Stimulated activated CD4-positive, alpha-beta T cell treated with anti-CD3 and anti-CD28 coated beads, Interleukin-15, amount 100 ng/mL, for 1 hour (primary cell): ENCODE results near the gene LYPD8.

Experiments used
- DNase-seq, 2 donors: peaks; one replicate each; pipeline ENCODE4 v3.0.0-alpha.2; 2020; ENCODE audit warnings: low read depth in 1 of 2, low spot score in 1 of 2

Gene LYPD8

GRCh38 chr1:248758352-248758751 lies 2.8 kb upstream of the LYPD8 start:
- no peak for DNase-seq

DNA sequence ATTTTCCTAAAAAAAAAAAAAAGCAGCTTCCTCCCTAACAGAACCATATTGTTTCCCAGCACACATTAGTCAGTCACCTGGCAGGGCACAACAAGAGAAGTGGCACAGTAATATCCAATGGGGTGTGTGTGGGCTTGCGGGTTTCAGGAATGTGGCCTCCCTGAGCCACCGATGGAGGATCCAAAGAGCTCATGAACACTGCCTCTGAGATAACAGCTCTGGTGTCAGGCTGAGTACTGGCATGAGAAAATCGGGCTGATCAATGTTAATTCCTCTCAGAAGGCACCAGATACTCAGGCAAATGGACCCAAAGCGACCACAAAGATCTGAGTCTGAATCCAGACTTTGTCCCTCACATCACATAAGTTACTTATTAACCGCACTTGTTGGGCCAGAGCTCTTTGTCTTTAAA lies 2.2 kb upstream of the LYPD8 start:
- no peak for DNase-seq

GRCh38 chr1:248756636-248757035 lies 1.1 kb upstream of the LYPD8 start:
- no peak for DNase-seq

DNA sequence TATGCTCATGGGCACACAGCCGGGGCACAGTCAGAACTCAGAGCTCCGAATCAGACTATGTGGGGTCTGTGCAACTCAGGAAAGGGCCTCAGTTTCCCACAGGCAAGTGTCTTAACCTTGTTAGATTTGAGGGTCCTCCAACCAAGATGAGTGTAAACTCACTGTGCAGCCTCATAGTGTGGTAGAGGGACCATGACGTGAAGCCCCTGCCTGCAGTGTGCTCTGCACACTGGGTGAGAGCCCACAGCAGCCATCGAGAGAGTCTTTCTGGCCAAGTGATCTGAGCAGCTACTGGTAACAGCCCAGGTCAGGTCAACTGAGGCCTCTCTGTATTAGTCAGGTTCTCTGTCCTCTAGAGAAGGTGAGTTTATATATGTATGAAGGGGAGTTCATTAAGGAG lies 592 bp upstream of the LYPD8 start:
- no peak for DNase-seq

GRCh38 chr1:248753708-248754280 lies 1.8 kb downstream of the LYPD8 start:
- no peak for DNase-seq

DNA sequence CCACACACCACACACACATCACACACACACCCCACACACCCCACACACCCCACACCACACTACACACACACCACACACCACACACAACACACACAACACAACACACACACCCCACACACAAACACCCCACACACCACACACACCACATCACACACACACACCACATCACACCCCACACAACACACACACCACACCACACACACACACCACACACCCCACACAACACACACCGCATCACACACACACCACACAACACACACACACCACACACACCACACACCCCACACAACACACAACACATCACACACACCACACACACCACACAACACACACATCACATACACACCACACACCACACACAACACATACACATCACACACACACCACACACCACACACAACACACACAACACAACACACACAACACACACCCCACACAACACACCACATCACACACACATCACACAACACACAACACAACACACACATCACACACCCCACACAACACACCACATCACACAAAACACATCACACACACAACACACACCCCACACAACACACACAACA lies 2.4 kb downstream of the LYPD8 start:
- DNase-seq: no peak

DNA sequence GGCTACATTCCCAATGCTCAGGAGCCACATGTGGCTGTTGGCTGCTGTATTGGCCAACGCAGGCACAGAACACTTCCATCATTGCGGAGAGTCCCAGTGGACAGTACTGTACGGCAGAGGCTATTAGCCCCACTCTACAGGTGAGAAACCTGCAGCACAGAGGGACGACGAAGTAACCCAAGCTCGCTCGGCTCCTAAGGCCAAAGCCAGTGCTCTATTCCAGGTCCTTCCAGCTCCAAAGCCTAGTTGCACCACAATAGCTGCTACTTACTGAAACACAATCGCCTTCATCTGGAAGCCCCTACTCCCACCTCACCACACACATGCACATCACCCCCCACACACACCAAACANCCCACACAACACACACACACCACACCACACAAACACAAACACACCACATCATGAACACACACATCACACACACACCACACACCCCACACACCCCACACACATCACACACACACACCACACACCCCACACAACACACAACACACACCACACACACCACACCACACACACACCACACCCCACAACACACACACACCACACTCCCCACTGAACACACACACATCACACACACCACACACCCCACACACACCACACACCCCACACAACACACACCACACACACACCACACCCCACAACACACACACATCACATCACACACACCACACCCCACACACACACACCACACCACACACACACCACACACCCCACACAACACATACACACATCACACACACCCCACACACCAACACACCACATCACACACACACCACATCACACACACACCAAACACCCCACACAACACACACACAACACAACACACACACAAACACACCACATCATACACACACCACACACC lies 3.2 kb downstream of the LYPD8 start:
- DNase-seq: no peak

DNA sequence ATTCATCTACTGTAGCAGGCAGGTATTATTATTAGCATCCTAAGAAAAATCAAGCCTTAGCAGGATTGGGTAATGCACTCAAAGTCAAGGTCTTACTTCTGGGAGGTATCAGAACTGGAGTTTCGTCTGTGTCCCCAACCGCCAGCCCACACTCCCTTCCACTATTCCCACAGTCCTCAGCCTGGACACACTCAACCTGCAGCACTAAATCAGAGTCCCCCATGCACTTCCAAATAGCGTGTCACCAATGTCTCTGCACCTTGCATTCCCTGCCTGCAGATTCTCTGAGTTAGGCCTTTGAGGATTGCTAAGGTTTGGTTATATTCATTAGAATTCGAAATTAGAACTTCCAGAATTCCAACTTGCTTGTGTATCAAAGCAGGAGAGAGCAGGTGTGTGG lies 3.9 kb downstream of the LYPD8 start:
- DNase-seq: no peak

DNA sequence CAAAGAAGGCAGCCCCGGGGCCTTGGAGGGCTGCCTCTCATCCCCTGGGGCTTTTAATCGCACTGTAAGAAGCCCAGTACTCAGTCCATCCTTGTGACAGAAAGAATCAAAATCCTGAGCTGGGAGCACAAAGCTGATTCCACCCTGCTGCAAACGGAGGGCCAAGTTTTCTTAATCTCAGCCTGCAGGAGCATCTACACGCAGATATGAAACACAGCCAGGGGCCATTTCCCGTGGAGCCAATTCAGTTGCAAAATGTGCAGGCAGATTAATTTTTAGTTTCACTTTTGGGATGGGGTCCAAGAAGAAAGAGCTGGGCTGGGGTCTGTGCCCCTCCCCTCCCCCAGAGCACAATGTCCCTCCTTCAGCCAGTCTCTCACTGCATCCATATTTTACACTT lies 4.4 kb downstream of the LYPD8 start:
- no peak for DNase-seq

GRCh38 chr1:248750496-248750895 lies 5.1 kb downstream of the LYPD8 start:
- no peak for DNase-seq

GRCh38 chr1:248748211-248748610 lies 7.3 kb downstream of the LYPD8 start:
- no peak for DNase-seq

GRCh38 chr1:248740876-248741275 lies 14.7 kb downstream of the LYPD8 start:
- DNase-seq: no peak

GRCh38 chr1:248739572-248740205 lies 15.9 kb downstream of the LYPD8 start:
- DNase-seq: no peak

DNA sequence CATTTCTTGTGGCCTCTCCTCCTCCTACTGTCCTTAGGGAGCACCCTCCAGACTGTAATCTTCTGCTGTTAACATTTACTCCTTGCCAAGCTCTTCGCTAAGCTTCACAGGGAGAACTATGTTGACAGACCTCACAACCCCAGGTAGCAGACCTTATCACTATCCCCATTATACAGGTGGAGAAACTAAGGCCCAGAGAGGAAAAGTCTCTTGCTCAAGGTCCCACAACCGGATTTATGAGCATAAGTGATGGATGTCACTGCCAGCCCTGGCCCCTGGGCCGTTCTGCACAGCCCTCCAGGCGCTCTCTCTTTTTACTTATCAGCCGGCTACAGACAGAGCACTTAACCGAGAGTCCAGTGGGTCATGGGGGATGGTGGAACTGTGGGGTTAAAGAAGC lies 18.1 kb downstream of the LYPD8 start:
- no peak for DNase-seq

DNA sequence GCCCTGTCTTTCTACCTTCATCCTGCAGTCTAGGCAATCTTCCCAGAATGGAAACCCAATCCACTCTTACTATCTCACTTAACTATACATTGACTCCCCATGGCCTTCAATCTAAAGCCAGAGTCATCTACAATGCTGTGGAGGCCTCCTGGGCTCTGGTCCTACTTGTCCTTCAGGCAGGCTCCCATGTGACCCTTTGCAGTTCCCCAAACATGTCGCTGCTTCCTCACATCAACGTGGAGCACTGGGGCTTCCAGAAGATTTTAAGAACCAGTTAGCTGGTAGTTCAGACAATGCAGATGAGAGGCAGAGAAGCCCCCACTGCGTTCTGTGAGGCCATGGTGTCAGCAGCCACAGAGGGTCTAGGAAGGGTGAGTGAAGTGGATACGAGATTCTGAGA lies 18.6 kb downstream of the LYPD8 start:
- DNase-seq: no peak

DNA sequence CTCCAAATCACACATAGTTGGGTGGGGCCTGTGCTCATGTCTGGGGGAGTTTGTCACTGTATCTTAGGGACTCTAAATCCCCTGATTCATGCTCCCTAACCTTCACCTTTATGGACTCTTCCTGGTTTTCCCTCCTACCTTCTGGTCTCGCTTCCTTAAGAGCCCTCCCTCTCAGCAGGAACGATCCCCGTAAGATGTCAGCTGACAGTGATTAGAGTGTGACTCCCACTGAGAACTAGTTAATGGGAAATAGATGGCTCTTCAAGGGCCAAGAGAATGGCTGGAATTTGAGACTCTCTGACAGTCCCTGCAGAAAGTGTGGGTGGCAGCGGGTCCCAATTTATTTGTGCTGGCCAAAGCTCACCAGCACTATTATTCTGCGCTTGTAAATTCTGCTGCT lies 22.0 kb downstream of the LYPD8 start:
- DNase-seq: no peak

DNA sequence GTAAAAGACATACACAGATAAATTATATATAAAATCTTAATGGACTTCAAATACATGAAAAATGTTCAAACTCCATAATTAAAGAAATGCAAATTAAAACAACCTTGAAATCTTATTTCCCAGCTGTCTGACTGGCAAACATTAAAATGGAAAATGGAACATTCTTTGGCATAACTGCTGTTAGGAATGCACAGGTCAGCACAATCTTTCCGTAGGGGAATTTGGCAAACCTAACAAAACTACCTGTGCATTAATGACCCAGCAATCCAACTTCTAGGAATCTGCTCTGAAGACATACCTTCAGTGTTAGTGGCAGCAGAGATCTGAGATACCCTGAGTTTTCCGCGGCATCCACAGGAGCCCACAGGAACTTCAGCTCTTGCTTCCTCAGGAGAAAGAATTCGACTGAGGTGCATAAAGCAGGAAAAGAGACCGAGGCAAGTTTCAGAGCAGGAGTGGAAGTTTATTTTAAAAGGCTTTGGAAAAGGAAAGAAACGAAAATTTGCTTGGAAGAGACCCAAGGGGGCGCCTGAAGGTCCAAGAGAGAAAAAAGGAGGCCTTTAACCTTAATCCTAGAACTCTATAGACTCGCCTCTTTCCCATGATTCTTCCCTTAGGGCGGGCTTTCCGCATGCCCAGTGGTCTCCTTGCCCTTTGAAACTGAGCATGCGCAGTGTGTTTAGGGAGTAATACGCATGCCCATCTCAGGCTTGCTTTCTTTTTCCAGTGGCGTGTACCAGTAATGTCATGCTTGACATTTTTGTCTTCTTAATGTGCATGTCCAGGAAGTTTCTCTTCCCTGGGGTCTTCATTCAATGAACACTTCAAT lies 24.8 kb downstream of the LYPD8 start:
- DNase-seq: no peak

- no peak for DNase-seq
These were observed 41.3 kb downstream of the LYPD8 start for GRCh38 chr1:248714248-248714647.

- no peak for DNase-seq
These were observed 45.2 kb downstream of the LYPD8 start for GRCh38 chr1:248710305-248710900.

GRCh38 chr1:248704606-248705005 lies 51.0 kb downstream of the LYPD8 start:
- DNase-seq: no peak

DNA sequence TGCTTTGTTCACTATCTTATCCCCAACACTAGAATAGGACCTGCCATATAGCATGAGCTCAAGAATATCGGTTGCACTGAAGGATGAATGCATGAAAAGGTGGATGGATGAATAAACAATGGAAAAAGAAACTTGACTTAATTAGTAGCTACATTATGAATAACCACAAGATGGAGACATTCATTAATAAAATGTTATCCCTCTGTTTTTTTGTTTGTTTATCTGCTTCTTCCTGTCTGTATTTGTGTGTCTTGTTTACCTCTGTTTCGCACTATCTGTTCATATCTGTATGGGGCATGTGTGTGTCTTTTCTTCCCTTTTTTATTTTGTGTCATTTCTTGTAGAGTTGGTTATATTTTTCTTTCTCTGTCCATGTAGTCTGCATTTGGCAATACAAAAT lies 51.9 kb downstream of the LYPD8 start:
- DNase-seq: no peak
